Neuronal stem cell (in vitro differentiated cells): Measurements from ENCODE around the gene RAP1A.

Experiments used
- DNase-seq: peaks from one replicate; pipeline ENCODE4 v3.0.0-alpha.2; 2013; ENCODE audit warnings: low spot score
- H2AFZ ChIP-seq: one replicate; pipeline ENCODE4 v1.6.1; 2013; ENCODE audit warnings: mild to moderate bottlenecking, low read length, inconsistent platforms
- H2AK5ac ChIP-seq: 2 replicates; pipeline ENCODE4 v1.6.1; 2013; ENCODE audit warnings: low read depth, mild to moderate bottlenecking, inconsistent platforms, low read length, moderate library complexity, mixed read lengths
- H2BK120ac ChIP-seq: 2 replicates; pipeline ENCODE4 v1.6.1; 2013; ENCODE audit warnings: low read depth, mild to moderate bottlenecking, inconsistent platforms, low read length, moderate library complexity, mixed read lengths
- H2BK12ac ChIP-seq: one replicate; pipeline ENCODE4 v1.6.1; 2013; ENCODE audit warnings: low read length, inconsistent platforms
- H2BK15ac ChIP-seq: 2 replicates; pipeline ENCODE4 v1.6.1; 2013; ENCODE audit warnings: mild to moderate bottlenecking, low read length, inconsistent platforms, mixed read lengths
- H2BK5ac ChIP-seq: one replicate; pipeline ENCODE4 v1.6.1; 2013; ENCODE audit warnings: inconsistent platforms, mild to moderate bottlenecking, low read length, moderate library complexity
- H3K14ac ChIP-seq: one replicate; pipeline ENCODE4 v1.6.1; 2013; ENCODE audit warnings: low read length, inconsistent platforms
- H3K18ac ChIP-seq: 2 replicates; pipeline ENCODE4 v1.6.1; 2013; ENCODE audit warnings: low read length, inconsistent platforms
- H3K23ac ChIP-seq: 2 replicates; pipeline ENCODE4 v1.6.1; 2013; ENCODE audit warnings: low read depth, mild to moderate bottlenecking, mixed read lengths, low read length, inconsistent platforms; ENCODE audit not compliant: poor library complexity
- H3K27ac ChIP-seq: replicated peaks from 3 replicates; pipeline ENCODE4 v1.5.1; 2013; ENCODE audit warnings: low read length, inconsistent platforms
- H3K27me3 ChIP-seq, 3 experiments: 2 replicates each; pipeline ENCODE4 v1.6.1; 2013; ENCODE audit warnings: low read length in 3 of 3, mild to moderate bottlenecking in 2 of 3, inconsistent platforms in 1 of 3, low read depth in 1 of 3, mixed read lengths in 1 of 3, moderate library complexity in 1 of 3; ENCODE audit not compliant: control insufficient read depth in 3 of 3, insufficient read depth in 3 of 3
- H3K36me3 ChIP-seq, 2 donors: replicated peaks in 1 of 2; 2 replicates each; pipeline ENCODE4 v1.6.1; 2013; ENCODE audit warnings: low read length in 2 of 2; ENCODE audit not compliant: control insufficient read depth in 2 of 2, insufficient read depth in 2 of 2
- H3K4ac ChIP-seq: 2 replicates; pipeline ENCODE4 v1.6.1; 2013; ENCODE audit warnings: inconsistent platforms, mild to moderate bottlenecking, low read length, moderate library complexity
- H3K4me1 ChIP-seq, 2 donors: 1 replicate in 1 of 2; 2 replicates in 1 of 2; pipeline ENCODE4 v1.6.1; 2013; ENCODE audit warnings: low read length in 2 of 2, low read depth in 1 of 2; ENCODE audit not compliant: control insufficient read depth in 2 of 2, insufficient read depth in 1 of 2
- H3K4me2 ChIP-seq: one replicate; pipeline ENCODE4 v1.6.1; 2013; ENCODE audit warnings: mild to moderate bottlenecking, low read length, inconsistent platforms; ENCODE audit not compliant: insufficient read depth, poor library complexity, severe bottlenecking
- H3K4me3 ChIP-seq, 2 donors: 2 replicates each; pipeline ENCODE4 v1.5.1; 2013; ENCODE audit warnings: low read length in 2 of 2, mild to moderate bottlenecking in 2 of 2, inconsistent platforms in 1 of 2, moderate library complexity in 1 of 2
- H3K79me1 ChIP-seq: one replicate; pipeline ENCODE4 v1.6.1; 2013; ENCODE audit warnings: low read depth, mild to moderate bottlenecking, inconsistent platforms, low read length, moderate library complexity
- H3K9ac ChIP-seq: one replicate; pipeline ENCODE4 v1.6.1; 2013; ENCODE audit warnings: mild to moderate bottlenecking, low read depth, low read length, inconsistent platforms; ENCODE audit not compliant: poor library complexity
- H3K9me3 ChIP-seq, 2 donors: replicated peaks in 1 of 2; 2 replicates each; pipeline versions ENCODE3 to v1.6.1; 2013; ENCODE audit warnings: low read length in 2 of 2, mild to moderate bottlenecking in 2 of 2, inconsistent platforms in 1 of 2, low read depth in 1 of 2, mixed read lengths in 1 of 2, moderate library complexity in 1 of 2; ENCODE audit not compliant: control insufficient read depth in 2 of 2, insufficient read depth in 1 of 2
- H4K8ac ChIP-seq: one replicate; pipeline ENCODE4 v1.6.1; 2013; ENCODE audit warnings: low read depth, mild to moderate bottlenecking, inconsistent platforms, low read length, moderate library complexity
- H4K91ac ChIP-seq: one replicate; pipeline ENCODE4 v1.6.1; 2013; ENCODE audit warnings: low read length, low read depth, mild to moderate bottlenecking, inconsistent platforms; ENCODE audit not compliant: poor library complexity
- WGBS, 2 donors: extraction: QIAGEN DNeasy Blood & Tissue Kit; methylation state at CpG; one replicate each; pipeline ENCODE4 v1.1.7; 2013; ENCODE audit warnings: missing lambda C conversion rate in 2 of 2, mixed read lengths in 1 of 2; ENCODE audit not compliant: insufficient read length in 2 of 2, insufficient replicate concordance in 1 of 2; ENCODE audit errors: extremely low coverage in 2 of 2; 5-methylcytosine and 5-hydroxymethylcytosine counted together

RAP1A gene

GRCh38 chr1:111736548-111737215 is 117.1 kb downstream of the RAP1A start:
- Histone ChIP-seq H2BK12ac (peak overlapping the region; percentile 19), H3K9ac (no peak overlapping the region), H2AK5ac (no peak overlapping the region), H3K14ac (no peak overlapping the region), H3K9me3 (no peaks in the 10 kb centered on the region), H2BK15ac (no peak overlapping the region), H3K36me3 (peaks cover 0 to 4% of the 10 kb centered on the region in 2 donors), H2BK120ac (no peak overlapping the region), H3K23ac (no peak overlapping the region), H3K79me1 (peaks cover 6% of the 10 kb centered on the region), H4K8ac (no peak overlapping the region), H3K4me3 (no peak overlapping the region), H3K18ac (peak overlapping the region; percentile 40), H2AFZ (no peak overlapping the region), H2BK5ac (no peak overlapping the region), H3K27ac (no peak overlapping the region), H3K4me1 (peaks cover 30 to 51% of the 10 kb centered on the region in 2 donors), H4K91ac (no peak overlapping the region), H3K27me3 (no peaks in the 10 kb centered on the region), H3K4ac (no peak overlapping the region), H3K4me2 (peak overlapping the region; percentile 36)
- no CpG with 5 or more reads among the region's 4 CpGs for WGBS, 2 donors
- no peak for DNase-seq

- Histone ChIP-seq H3K4me2 (peak overlapping the region; percentile 98), H3K36me3 (peaks cover 0 to 3% of the 10 kb centered on the region in 2 donors), H3K27me3 (no peaks in the 10 kb centered on the region), H3K79me1 (peaks cover 4% of the 10 kb centered on the region), H3K9ac (peak overlapping the region; percentile 54), H2BK15ac (no peak overlapping the region), H3K27ac (no peak overlapping the region), H3K14ac (no peak overlapping the region), H3K18ac (peak overlapping the region; percentile 22), H2BK120ac (no peak overlapping the region), H4K8ac (no peak overlapping the region), H3K4ac (no peak overlapping the region), H2AFZ (peak overlapping the region; percentile 94), H3K23ac (no peak overlapping the region), H3K4me3 (peak overlapping the region in 1 of 2 donors; percentile 55), H3K9me3 (no peaks in the 10 kb centered on the region), H2AK5ac (peak overlapping the region; percentile 8), H2BK12ac (no peak overlapping the region), H2BK5ac (no peak overlapping the region), H3K4me1 (peaks cover 30 to 51% of the 10 kb centered on the region in 2 donors), H4K91ac (no peak overlapping the region)
- no CpG with 5 or more reads among the region's 8 CpGs for WGBS, 2 donors
- DNase-seq = no peak
Measured at GRCh38 chr1:111737216-111738132, 117.9 kb downstream of the RAP1A start.

GRCh38 chr1:111738133-111738435 is 118.5 kb downstream of the RAP1A start:
- H3K27me3 ChIP-seq = no peaks in the 10 kb centered on the region
- H3K4me2 ChIP-seq = peak overlapping the region; percentile 98
- WGBS, 2 donors = no CpG with 5 or more reads among the region's 9 CpGs
- H3K9ac ChIP-seq = no peak overlapping the region
- H3K9me3 ChIP-seq = no peaks in the 10 kb centered on the region
- no peak overlapping the region for H2BK120ac ChIP-seq
- no peak overlapping the region for H4K91ac ChIP-seq
- peaks cover 4% of the 10 kb centered on the region for H3K79me1 ChIP-seq
- no peak overlapping the region for H3K4ac ChIP-seq
- H3K18ac ChIP-seq = peak overlapping the region; percentile 96
- H2BK12ac ChIP-seq = no peak overlapping the region
- no peak overlapping the region for H2BK5ac ChIP-seq
- no peak overlapping the region for H3K14ac ChIP-seq
- no peak for DNase-seq
- no peak overlapping the region for H3K27ac ChIP-seq
- H2AFZ ChIP-seq = peak overlapping the region; percentile 94
- peaks cover 32 to 48% of the 10 kb centered on the region in 2 donors for H3K4me1 ChIP-seq
- H2AK5ac ChIP-seq = peak overlapping the region; percentile 8
- no peak overlapping the region for H4K8ac ChIP-seq
- H2BK15ac ChIP-seq = no peak overlapping the region
- H3K4me3 ChIP-seq = peak overlapping the region; percentile 55 to 78
- no peak overlapping the region for H3K23ac ChIP-seq
- no peaks in the 10 kb centered on the region for H3K36me3 ChIP-seq
